RWPE1 (cell line): Measurements from ENCODE around the gene ARHGAP24.
"Not testable (repeated sequence)": the region's sequence is repeated elsewhere in the genome, so short reads cannot be mapped to it uniquely, and the experiment has no call there.

ENCODE experiments used
- CTCF ChIA-PET: fragments of 350-600 bp; sonication (Branson Sonifier 250); formaldehyde crosslinking; extraction: SDS; loops from one replicate; lab custom pipeline; 2021; lab: Yijun Ruan, JAX
- POLR2A ChIA-PET: fragments of 400-600 bp; formaldehyde crosslinking; extraction: SDS; loops from one replicate; lab custom pipeline; 2020; ENCODE audit warnings: antibody characterized with exemption; ENCODE audit not compliant: low non-redundant PET; lab: Yijun Ruan, JAX
- DNase-seq: peaks from one replicate; pipeline ENCODE4 v3.0.0; 2012; ENCODE audit warnings: low spot score
- H3K27ac ChIP-seq: fragments of 450-650 bp; 2 replicates; pipeline ENCODE4 v1.5.1; 2017
- TF ChIP-seq, protein P1 (sequence below): fragments of 450-650 bp; conservative IDR thresholded peaks from 2 replicates; pipeline ENCODE4 v1.5.1; 2017; ENCODE audit warnings: low read depth, mild to moderate bottlenecking

Gene ARHGAP24

DNA sequence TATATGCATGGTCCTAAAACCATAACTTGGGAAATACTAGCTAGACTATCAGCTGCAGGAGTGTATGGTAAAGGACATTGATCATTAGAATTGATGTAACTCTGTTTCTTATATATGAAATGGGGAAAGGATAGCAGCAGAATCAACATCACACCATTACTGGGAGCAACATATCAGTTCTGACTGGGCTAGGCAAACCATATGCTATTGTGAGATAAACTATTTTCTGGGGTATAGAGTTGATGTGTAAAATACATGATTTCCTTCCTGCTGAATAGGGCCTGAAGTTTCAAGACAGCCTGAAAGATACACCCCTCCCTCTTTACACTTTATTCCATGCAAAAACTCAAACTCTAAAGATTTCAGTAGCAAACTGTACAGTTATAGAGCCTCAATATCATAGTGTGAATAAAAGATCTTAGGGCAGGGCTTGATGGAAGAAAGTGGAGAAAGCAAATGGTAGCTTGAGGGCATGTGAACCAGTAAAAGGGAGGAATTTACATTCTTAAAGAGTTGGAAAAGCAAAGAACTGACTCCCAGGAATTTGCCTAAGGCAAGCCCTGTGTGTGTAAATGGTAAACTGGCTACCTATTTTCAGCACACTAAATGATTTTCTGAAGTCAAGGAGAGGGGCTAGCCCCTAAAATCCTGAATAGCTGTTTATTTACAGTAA, 480.8 kb downstream of the ARHGAP24 start:
- CTCF ChIA-PET, result interaction anchor here (0.9 kb wide), 1 partner anchor 10 kb away, joined by 4 read pairs; no protein-coding TSS in a partner anchor
- TF ChIP-seq, protein P1, sequence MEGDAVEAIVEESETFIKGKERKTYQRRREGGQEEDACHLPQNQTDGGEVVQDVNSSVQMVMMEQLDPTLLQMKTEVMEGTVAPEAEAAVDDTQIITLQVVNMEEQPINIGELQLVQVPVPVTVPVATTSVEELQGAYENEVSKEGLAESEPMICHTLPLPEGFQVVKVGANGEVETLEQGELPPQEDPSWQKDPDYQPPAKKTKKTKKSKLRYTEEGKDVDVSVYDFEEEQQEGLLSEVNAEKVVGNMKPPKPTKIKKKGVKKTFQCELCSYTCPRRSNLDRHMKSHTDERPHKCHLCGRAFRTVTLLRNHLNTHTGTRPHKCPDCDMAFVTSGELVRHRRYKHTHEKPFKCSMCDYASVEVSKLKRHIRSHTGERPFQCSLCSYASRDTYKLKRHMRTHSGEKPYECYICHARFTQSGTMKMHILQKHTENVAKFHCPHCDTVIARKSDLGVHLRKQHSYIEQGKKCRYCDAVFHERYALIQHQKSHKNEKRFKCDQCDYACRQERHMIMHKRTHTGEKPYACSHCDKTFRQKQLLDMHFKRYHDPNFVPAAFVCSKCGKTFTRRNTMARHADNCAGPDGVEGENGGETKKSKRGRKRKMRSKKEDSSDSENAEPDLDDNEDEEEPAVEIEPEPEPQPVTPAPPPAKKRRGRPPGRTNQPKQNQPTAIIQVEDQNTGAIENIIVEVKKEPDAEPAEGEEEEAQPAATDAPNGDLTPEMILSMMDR, result no peak

DNA sequence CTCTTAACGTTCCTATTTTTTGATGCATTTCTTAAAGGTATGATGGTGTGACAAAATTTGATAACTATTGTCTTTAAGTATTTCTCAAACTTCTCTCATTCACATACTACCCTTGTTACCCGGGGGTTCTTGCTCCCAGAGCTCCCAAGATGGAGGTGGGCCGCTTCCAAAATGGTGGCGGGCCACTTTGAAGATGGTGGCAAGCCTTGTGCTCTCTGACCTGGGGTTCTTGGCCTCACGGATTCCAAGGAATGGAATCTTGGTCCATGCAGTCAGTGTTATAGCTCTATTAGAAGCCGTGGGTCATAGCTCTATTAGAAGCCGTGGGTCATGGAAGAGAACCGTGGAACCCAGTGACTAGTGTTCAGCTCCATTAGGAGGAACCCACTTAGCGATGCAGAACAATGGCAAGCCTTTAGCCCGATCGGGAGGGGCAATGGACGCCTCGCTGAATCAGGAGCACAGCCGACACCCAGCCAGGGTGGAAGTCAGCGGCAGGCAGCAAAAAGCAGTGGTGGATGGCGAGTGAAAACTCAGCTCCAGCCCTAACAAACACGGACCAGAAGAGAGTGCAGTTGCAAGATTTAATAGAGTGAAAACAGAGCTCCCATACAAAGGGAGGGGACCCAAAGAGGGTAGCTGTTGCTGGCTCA, 481.5 kb downstream of the ARHGAP24 start:
- no peak overlapping the region for H3K27ac ChIP-seq
- TF ChIP-seq, protein P1, result no peak
- ChIA-PET CTCF (interaction anchor here (0.9 kb wide), 1 partner anchor 9 kb away, joined by 4 read pairs; no protein-coding TSS in a partner anchor), POLR2A (no interaction called here)
- no peak for DNase-seq

More for the DNA sequence above, 480.8 kb downstream of the ARHGAP24 start:
- DNase-seq, result peak; percentile 12
- H3K27ac ChIP-seq, result no peak overlapping the region
- POLR2A ChIA-PET, result no interaction called here

DNA sequence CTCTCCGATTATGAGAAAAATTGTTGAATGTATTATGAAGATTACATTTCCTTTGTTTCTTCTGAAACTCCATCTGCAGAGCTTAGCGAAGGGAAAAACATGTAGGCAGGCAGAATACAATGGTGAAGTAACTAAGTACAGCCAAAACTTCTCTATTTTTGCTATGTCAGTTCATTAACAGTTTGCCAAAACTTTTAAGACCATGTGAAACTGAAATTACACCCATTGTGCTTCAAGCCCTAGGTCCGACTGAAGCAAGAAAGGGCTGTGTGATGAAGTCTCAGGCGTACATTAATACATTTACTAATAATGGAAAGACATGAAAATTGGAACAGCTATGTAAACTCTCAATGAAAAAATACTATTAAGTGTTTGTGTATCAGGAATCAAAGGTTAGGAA, 486.9 kb downstream of the ARHGAP24 start:
- TF ChIP-seq, protein P1, result no peak
- H3K27ac ChIP-seq, result no peak overlapping the region
- POLR2A ChIA-PET, result no interaction called here
- CTCF ChIA-PET, result no interaction called here
- DNase-seq, result no peak

DNA sequence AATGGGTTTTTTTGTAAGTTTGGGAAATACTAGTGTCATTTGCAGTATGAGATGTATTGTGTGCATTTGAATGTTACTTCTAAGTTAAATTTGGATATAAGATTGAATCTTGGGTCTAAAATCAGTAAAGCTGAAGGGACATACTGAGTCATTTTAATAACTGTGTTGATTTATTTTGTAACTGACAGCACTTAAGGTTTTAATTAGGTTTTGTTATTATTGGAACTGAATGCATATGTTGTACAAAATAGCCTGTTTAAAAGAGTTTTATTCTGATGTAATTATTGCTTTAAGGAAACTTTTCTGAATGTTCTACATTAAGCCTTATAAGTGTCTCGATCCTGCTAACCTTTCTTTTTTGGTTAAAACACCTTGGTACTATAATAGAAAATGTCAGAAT, 488.3 kb downstream of the ARHGAP24 start:
- POLR2A ChIA-PET, result no interaction called here
- DNase-seq, result no peak
- TF ChIP-seq, protein P1, result no peak
- CTCF ChIA-PET, result no interaction called here
- H3K27ac ChIP-seq, result no peak overlapping the region

DNA sequence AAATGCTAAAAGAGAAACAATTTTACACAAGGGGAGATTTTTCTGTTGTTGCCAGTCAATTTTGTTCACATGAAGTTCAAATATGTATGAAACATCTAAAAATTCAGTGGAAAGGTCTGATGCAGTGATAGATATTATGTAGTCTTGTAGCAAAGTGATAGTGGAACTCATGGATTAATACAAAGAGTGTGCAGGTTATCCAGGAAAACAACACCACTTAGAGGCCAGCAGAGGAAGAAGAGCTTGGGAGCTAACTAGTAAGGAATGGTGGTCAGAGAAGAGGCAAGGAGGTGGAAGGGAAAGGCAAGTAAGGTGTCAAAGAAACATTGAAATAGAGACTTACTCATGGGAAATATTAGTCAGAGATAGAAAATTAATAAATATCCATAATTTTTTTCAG, 489.3 kb downstream of the ARHGAP24 start:
- CTCF ChIA-PET, result no interaction called here
- POLR2A ChIA-PET, result no interaction called here

DNA sequence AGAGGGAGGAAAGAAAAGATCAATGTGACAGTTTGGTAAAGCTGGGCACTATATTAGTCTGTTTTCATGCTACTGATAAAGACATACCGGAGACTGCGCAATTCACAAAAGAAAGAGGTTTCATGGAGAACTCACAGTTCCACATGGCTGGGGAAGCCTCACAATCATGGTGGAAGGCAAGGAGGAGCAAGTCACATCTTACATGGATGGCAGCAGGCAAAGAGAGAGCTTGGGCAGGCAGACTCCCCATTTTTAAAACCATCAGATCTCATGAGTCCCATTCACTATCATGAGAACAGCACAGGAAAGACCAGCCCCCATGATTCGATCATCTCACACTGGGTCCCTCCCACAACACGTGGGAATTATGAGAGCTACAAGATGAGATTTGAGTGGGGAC, 490.1 kb downstream of the ARHGAP24 start:
- DNase-seq, H3K27ac ChIP-seq, POLR2A ChIA-PET: not testable (repeated sequence)
- CTCF ChIA-PET, result interaction anchor here (1.4 kb wide), 1 partner anchor 9 kb away, joined by 4 read pairs; no protein-coding TSS in a partner anchor

More for the DNA sequence above, 489.3 kb downstream of the ARHGAP24 start:
- no peak overlapping the region for H3K27ac ChIP-seq
- no peak for DNase-seq
- TF ChIP-seq, protein P1, result no peak

DNA sequence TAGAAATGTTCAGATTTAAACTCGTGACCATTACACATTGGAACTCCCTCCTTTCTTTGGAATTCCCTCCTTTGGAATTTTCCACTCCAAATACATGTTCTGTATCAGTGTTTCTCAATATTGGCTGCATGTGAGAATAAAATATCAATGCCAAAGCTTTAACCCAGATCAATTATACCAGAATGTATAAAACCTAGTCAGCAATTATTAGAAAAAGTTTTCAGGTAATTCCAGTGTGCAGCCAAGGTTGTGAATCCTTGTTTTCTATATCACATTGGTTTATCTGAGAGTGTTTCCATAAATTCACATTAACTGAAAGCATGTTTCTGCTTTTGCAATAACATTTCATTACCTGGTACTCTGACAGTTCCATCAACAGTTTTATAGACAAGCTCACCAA, 490.6 kb downstream of the ARHGAP24 start:
- no peak for DNase-seq
- H3K27ac ChIP-seq, result no peak overlapping the region
- CTCF ChIA-PET, result interaction anchor here (1.4 kb wide), 1 partner anchor 9 kb away, joined by 4 read pairs; no protein-coding TSS in a partner anchor
- TF ChIP-seq, protein P1, result no peak
- POLR2A ChIA-PET, result no interaction called here
